HepG2 (cell line): Measurements from ENCODE around the gene EPHA10. TPM values are rescaled to one million over a fixed set of nuclear protein-coding genes. Genes with fewer than 3 reads are reported as not detected.
A peak's percentile ranks its signal among the peaks of the same experiment; 100 is the strongest.

Experiments used
- AKAP8 ChIP-seq: sonication (generic); formaldehyde crosslinking; IDR thresholded peaks from 2 replicates; pipeline ENCODE4 v1.5.1; 2020; ENCODE audit warnings: mild to moderate bottlenecking, missing genetic modification reagents
- ARHGAP35 ChIP-seq: sonication (generic); formaldehyde crosslinking; IDR thresholded peaks from 2 replicates; pipeline ENCODE4 v1.9.0; 2022; ENCODE audit warnings: mild to moderate bottlenecking, inconsistent platforms, moderate library complexity, missing genetic modification reagents, borderline replicate concordance
- ARNTL ChIP-seq: sonication (generic); formaldehyde crosslinking; IDR thresholded peaks from 2 replicates; pipeline ENCODE4 v1.4.0; 2020; ENCODE audit warnings: mild to moderate bottlenecking, missing genetic modification reagents
- ATF2 ChIP-seq: sonication (generic); formaldehyde crosslinking; IDR thresholded peaks from 2 replicates; pipeline ENCODE4 v1.4.0; 2020; ENCODE audit warnings: missing genetic modification reagents
- FOXM1 ChIP-seq: sonication (generic); formaldehyde crosslinking; IDR thresholded peaks from 2 replicates; pipeline ENCODE4 v1.5.0; 2020; ENCODE audit warnings: missing genetic modification reagents
- GPN1 ChIP-seq: sonication (generic); formaldehyde crosslinking; IDR thresholded peaks from 2 replicates; pipeline ENCODE4 v1.5.1; 2020; ENCODE audit warnings: missing genetic modification reagents, borderline replicate concordance
- GZF1 ChIP-seq: sonication (generic); formaldehyde crosslinking; IDR thresholded peaks from 2 replicates; pipeline ENCODE4 v1.5.1; 2020; ENCODE audit warnings: mild to moderate bottlenecking, missing genetic modification reagents
- HHEX ChIP-seq: IDR thresholded peaks from 2 replicates; pipeline ENCODE4 v1.6.1; 2016; ENCODE audit warnings: control low read depth
- JARID2 ChIP-seq: sonication (generic); formaldehyde crosslinking; IDR thresholded peaks from 2 replicates; pipeline ENCODE4 v1.8.1; 2023; ENCODE audit warnings: missing genetic modification reagents, inconsistent platforms; ENCODE audit not compliant: insufficient replicate concordance
- KLF9 ChIP-seq: IDR thresholded peaks from 2 replicates; pipeline ENCODE4 v1.6.1; 2016; ENCODE audit warnings: low read depth
- PATZ1 ChIP-seq: sonication (generic); formaldehyde crosslinking; IDR thresholded peaks from 2 replicates; pipeline ENCODE4 v1.4.0; 2020; ENCODE audit warnings: missing genetic modification reagents
- REPIN1 ChIP-seq: sonication (generic); formaldehyde crosslinking; IDR thresholded peaks from 2 replicates; pipeline ENCODE4 v1.8.0; 2022; ENCODE audit warnings: missing genetic modification reagents, low read depth, mild to moderate bottlenecking, borderline replicate concordance
- REXO4 ChIP-seq: sonication (generic); formaldehyde crosslinking; IDR thresholded peaks from 2 replicates; pipeline ENCODE4 v1.8.0; 2022; ENCODE audit warnings: missing genetic modification reagents, mild to moderate bottlenecking, borderline replicate concordance
- SKI ChIP-seq: fragments of 450-650 bp; IDR thresholded peaks from one replicate; pipeline ENCODE4 v1.6.1; 2018; ENCODE audit warnings: mild to moderate bottlenecking; ENCODE audit not compliant: partially characterized antibody
- SMC3 ChIP-seq: IDR thresholded peaks from 2 replicates; pipeline ENCODE4 v1.6.1; 2011; ENCODE audit warnings: low read length, improper control_type of control experiment
- ZEB1 ChIP-seq: IDR thresholded peaks from 2 replicates; pipeline ENCODE4 v1.6.1; 2012; ENCODE audit warnings: mild to moderate bottlenecking, low read depth, inconsistent platforms; ENCODE audit not compliant: insufficient replicate concordance
- ZFP37 ChIP-seq: sonication (generic); formaldehyde crosslinking; IDR thresholded peaks from 2 replicates; pipeline ENCODE4 v1.4.0; 2020; ENCODE audit warnings: missing genetic modification reagents, borderline replicate concordance
- ZFX ChIP-seq: sonication (generic); formaldehyde crosslinking; IDR thresholded peaks from 2 replicates; pipeline ENCODE4 v1.4.0; 2020; ENCODE audit warnings: mild to moderate bottlenecking, low read depth, missing genetic modification reagents, moderate library complexity
- ZNF280D ChIP-seq: sonication (generic); formaldehyde crosslinking; IDR thresholded peaks from 2 replicates; pipeline ENCODE4 v1.5.1; 2020; ENCODE audit warnings: mild to moderate bottlenecking, missing genetic modification reagents
- ZNF737 ChIP-seq: sonication (generic); formaldehyde crosslinking; IDR thresholded peaks from 2 replicates; pipeline ENCODE4 v1.5.0; 2020; ENCODE audit warnings: missing genetic modification reagents, mild to moderate bottlenecking, borderline replicate concordance
- ZNF747 ChIP-seq: sonication (generic); formaldehyde crosslinking; IDR thresholded peaks from 2 replicates; pipeline ENCODE4 v1.8.1; 2023; ENCODE audit warnings: missing genetic modification reagents, mild to moderate bottlenecking, borderline replicate concordance
- polyA plus RNA-seq, 8 experiments: library from polyadenylated mRNA; depleted of rRNA in 3 of 8; stranded (reverse) in 7 of 8; unstranded in 1 of 8; fragments of >200 nt; fragmentation: Illumina TruSeq in 4 of 8; extraction: Trizol in 4 of 8; gene quantifications; 2 replicates each; pipeline versions ENCODE4 v1.2.1 to v1.2.3, GENCODE V29; 2011 to 2016; ENCODE audit warnings: low read depth in 4 of 8, missing spikeins in 1 of 8, mixed read lengths in 1 of 8; ENCODE audit not compliant: insufficient read depth in 1 of 8
- total RNA-seq, 5 experiments: library from RNA; depleted of rRNA; stranded (reverse); fragments of >200 nt; fragmentation: Illumina TruSeq; extraction: Trizol; gene quantifications; 2 replicates each; pipeline ENCODE4 v1.2.3, GENCODE V29; 2016; ENCODE audit warnings: low read depth in 1 of 5
- TF ChIP-seq, protein P1 (sequence below): sonication (generic); formaldehyde crosslinking; IDR thresholded peaks from 2 replicates; pipeline ENCODE4 v1.4.0; 2020; ENCODE audit warnings: missing genetic modification reagents

The EPHA10 gene
- total and polyA plus RNA-seq, 2 of the 13 experiments (the other 11 are each of a cell fraction or from before 2014, with no cell fraction given), result 0.11 to 0.58 TPM

DNA sequence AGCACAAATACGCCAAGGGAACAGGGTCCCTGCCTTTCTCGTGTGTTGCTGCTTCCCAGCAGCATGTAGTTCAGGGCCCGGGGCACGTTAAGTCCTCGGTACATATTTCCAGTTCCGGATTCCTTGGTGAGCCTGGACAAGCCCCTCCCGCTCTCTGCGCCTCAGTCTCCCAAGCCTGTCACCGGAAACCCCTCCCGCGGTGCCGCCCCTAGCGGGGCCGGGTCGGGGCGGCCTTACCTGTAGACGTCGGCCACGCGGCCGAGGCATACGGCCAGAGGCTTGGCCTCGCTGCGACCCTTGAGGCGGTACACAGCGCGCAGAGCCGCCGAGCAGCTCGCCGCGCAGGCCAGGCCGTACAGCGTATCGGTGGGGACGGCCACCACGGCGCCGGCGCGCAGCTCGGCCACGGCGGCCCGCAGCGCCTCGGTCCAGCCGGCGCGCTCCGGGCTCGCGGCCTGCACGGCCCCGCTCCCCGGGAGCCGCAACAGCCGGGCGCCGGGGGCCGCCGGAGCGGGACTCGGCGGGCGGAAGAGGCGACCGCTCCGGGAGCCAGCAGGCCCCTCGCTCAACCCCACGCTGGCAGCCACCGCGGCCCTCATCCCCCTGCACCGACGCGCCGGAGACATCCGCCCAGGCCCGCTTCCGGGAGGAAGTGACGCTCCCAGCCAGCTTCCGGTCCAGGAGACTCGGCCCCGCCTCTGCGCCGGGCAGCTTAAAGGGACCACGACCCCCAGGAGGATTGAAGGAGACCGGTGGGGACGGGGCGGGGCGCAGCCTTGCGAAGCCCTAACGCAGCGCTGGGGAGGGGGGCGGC lies 42.8 kb upstream of the EPHA10 start, which contains the start of the genes C1orf122 and YRDC (continued):
- TF ChIP-seq ZNF737 (CRISPR knock-in tag), result no peak
- no peak for TF ChIP-seq FOXM1 (CRISPR knock-in tag)
- TF ChIP-seq ATF2 (CRISPR knock-in tag), result no peak
- TF ChIP-seq ARHGAP35 (CRISPR knock-in tag), result no peak
- no peak for TF ChIP-seq HHEX (CRISPR knock-in tag)
- TF ChIP-seq ARNTL, result no peak
- peak; percentile 94 for TF ChIP-seq PATZ1 (CRISPR knock-in tag)
- no peak for TF ChIP-seq ZNF280D
- no peak for TF ChIP-seq SKI
- TF ChIP-seq, protein P1, sequence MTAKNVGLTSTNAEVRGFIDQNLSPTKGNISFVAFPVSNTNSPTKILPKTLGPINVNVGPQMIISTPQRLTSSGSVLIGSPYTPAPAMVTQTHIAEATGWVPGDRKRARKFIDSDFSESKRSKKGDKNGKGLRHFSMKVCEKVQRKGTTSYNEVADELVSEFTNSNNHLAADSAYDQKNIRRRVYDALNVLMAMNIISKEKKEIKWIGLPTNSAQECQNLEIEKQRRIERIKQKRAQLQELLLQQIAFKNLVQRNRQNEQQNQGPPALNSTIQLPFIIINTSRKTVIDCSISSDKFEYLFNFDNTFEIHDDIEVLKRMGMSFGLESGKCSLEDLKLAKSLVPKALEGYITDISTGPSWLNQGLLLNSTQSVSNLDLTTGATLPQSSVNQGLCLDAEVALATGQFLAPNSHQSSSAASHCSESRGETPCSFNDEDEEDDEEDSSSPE (CRISPR knock-in tag), result no peak; the same call in 1 of the 2 replicates
- TF ChIP-seq AKAP8 (CRISPR knock-in tag), result no peak
- no peak; the same call in 1 of the 2 replicates for TF ChIP-seq GPN1 (CRISPR knock-in tag)
- no peak for TF ChIP-seq SMC3
- peak; percentile 90 for TF ChIP-seq ZFX
- peak; percentile 24 for TF ChIP-seq ZEB1
- no peak for TF ChIP-seq JARID2 (CRISPR knock-in tag)
- no peak for TF ChIP-seq KLF9 (CRISPR knock-in tag)
- TF ChIP-seq REXO4 (CRISPR knock-in tag), result no peak
- TF ChIP-seq REPIN1 (CRISPR knock-in tag), result no peak
- no peak for TF ChIP-seq ZFP37
- TF ChIP-seq GZF1 (CRISPR knock-in tag), result no peak
- TF ChIP-seq ZNF747 (CRISPR knock-in tag), result no peak
